Measurements from ENCODE around the gene PKP4. TPM values are rescaled to one million over a fixed set of nuclear protein-coding genes. Genes with fewer than 3 reads are reported as not detected.

PKP4 gene
- polyA plus RNA-seq, 1 experiment: 24.9 TPM

GRCh38 chr2:158656492-158657229, 199.9 kb downstream of the PKP4 start:
- DNase-seq (ENCODE audit: low read depth, low spot score): no peak
- Histone ChIP-seq H3K4me3 (ENCODE audit: low read depth, low read length) (no peak overlapping the region), H3K27ac (ENCODE audit: low read depth, low read length) (no peak overlapping the region), H3K9me3 (ENCODE audit: control insufficient read depth, insufficient read depth, low read length) (no peaks in the 10 kb centered on the region), H3K27me3 (ENCODE audit: control insufficient read depth, insufficient read depth, low read length) (no peaks in the 10 kb centered on the region)
- ChIA-PET CTCF (interaction anchor here (0.8 to 1.5 kb wide), 3 partner anchors 9 to 200 kb away, joined by 4 to 5 read pairs (median 4); partner anchors contain the start of gene CCDC148), POLR2A (no interaction called here)
- TF ChIP-seq CTCF (IDR thresholded peaks at IDR 0.05; ENCODE audit: low read depth, low read length): no peak

DNA sequence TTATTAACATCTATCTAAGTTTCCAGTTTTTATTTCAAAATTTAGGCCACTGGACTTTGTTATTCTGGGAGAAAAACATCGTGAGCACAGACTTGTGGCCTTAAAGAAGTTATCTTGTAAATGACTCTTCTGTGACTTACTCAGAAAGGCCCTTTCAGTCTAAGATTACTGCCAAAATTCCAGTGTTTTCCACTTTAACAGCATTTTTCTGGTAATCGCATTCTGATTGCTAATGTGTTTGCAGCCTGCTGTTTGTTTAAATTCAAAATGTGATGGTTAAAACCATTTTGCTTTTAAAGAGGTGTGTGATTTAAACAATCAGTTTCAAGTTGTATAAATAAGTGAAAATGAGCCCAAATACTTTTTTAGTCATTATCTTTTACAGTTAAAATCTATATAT, 201.6 kb downstream of the PKP4 start:
- CTCF ChIA-PET: no interaction called here
- TF ChIP-seq CTCF (IDR thresholded peaks at IDR 0.05; ENCODE audit: low read depth, low read length): no peak
- no peak for DNase-seq (ENCODE audit: low read depth, low spot score)
- H3K27me3 ChIP-seq (ENCODE audit: control insufficient read depth, insufficient read depth, low read length): no peaks in the 10 kb centered on the region
- H3K9me3 ChIP-seq (ENCODE audit: control insufficient read depth, insufficient read depth, low read length): no peaks in the 10 kb centered on the region
- POLR2A ChIA-PET: no interaction called here
- no peak overlapping the region for H3K27ac ChIP-seq (ENCODE audit: low read depth, low read length)
- no peak overlapping the region for H3K4me3 ChIP-seq (ENCODE audit: low read depth, low read length)

- TF ChIP-seq CTCF (IDR thresholded peaks at IDR 0.05; ENCODE audit: low read depth, low read length): no peak
- no peaks in the 10 kb centered on the region for H3K9me3 ChIP-seq (ENCODE audit: control insufficient read depth, insufficient read depth, low read length)
- ChIA-PET POLR2A (no interaction called here), CTCF (interaction anchor here (1.0 kb wide), 1 partner anchor 86 kb away, joined by 3 read pairs; no protein-coding TSS in a partner anchor)
- no peaks in the 10 kb centered on the region for H3K27me3 ChIP-seq (ENCODE audit: control insufficient read depth, insufficient read depth, low read length)
- no peak for DNase-seq (ENCODE audit: low read depth, low spot score)
- H3K4me3 ChIP-seq (ENCODE audit: low read depth, low read length): no peak overlapping the region
- no peak overlapping the region for H3K27ac ChIP-seq (ENCODE audit: low read depth, low read length)
These were observed 202.7 kb downstream of the PKP4 start for GRCh38 chr2:158659483-158659882.

DNA sequence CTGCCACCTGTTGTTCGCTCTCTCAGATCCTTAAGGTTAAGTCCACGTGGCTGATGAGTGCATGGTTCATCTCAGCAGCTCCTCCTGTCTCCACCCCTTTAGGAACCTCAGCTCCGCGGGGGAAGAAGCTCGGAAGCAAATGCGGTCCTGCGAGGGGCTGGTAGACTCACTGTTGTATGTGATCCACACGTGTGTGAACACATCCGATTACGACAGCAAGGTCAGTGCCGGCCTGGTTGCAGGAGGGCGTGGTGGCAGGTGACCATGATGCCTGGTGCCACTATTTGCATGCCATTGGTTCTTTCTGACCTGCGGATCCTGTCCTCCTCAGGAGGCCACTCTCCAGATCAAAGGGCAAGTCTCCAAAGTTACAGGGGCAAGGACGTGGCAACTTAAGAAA, 204.5 kb downstream of the PKP4 start:
- H3K9me3 ChIP-seq (ENCODE audit: control insufficient read depth, insufficient read depth, low read length): no peaks in the 10 kb centered on the region
- DNase-seq (ENCODE audit: low read depth, low spot score): no peak
- ChIA-PET CTCF (no interaction called here), POLR2A (no interaction called here)
- H3K27ac ChIP-seq (ENCODE audit: low read depth, low read length): no peak overlapping the region
- no peak overlapping the region for H3K4me3 ChIP-seq (ENCODE audit: low read depth, low read length)
- H3K27me3 ChIP-seq (ENCODE audit: control insufficient read depth, insufficient read depth, low read length): no peaks in the 10 kb centered on the region
- no peak for TF ChIP-seq CTCF (IDR thresholded peaks at IDR 0.05; ENCODE audit: low read depth, low read length)

GRCh38 chr2:158662421-158662820, 205.7 kb downstream of the PKP4 start:
- ChIA-PET POLR2A (no interaction called here), CTCF (no interaction called here)
- no peak overlapping the region for H3K4me3 ChIP-seq (ENCODE audit: low read depth, low read length)
- no peak for DNase-seq (ENCODE audit: low read depth, low spot score)
- no peaks in the 10 kb centered on the region for H3K9me3 ChIP-seq (ENCODE audit: control insufficient read depth, insufficient read depth, low read length)
- H3K27me3 ChIP-seq (ENCODE audit: control insufficient read depth, insufficient read depth, low read length): no peaks in the 10 kb centered on the region
- TF ChIP-seq CTCF (IDR thresholded peaks at IDR 0.05; ENCODE audit: low read depth, low read length): no peak
- H3K27ac ChIP-seq (ENCODE audit: low read depth, low read length): no peak overlapping the region

Measured in AG04450 (cell line).